Karpas-422 (cell line): ENCODE data around the gene ANKS1B. TPM values are rescaled to one million over a fixed set of nuclear protein-coding genes. Genes with fewer than 3 reads are reported as not detected.

Source experiments
- DNase-seq: peaks from one replicate; pipeline ENCODE4 v3.0.0-alpha.2; 2015
- H2AFZ ChIP-seq: fragments of 200-600 bp; sonication (generic); 2 replicates; pipeline ENCODE4 v1.6.1; 2014; ENCODE audit warnings: antibody characterized with exemption, low read length, mixed read lengths
- H3K27ac ChIP-seq: fragments of 200-600 bp; sonication (generic); 2 replicates; pipeline ENCODE4 v1.5.1; 2014; ENCODE audit warnings: mild to moderate bottlenecking, low read length, moderate library complexity
- H3K27me3 ChIP-seq: fragments of 200-600 bp; sonication (generic); 2 replicates; pipeline ENCODE4 v1.6.1; 2014; ENCODE audit warnings: low read length, mixed read lengths
- H3K36me3 ChIP-seq: fragments of 200-600 bp; sonication (generic); 2 replicates; pipeline ENCODE4 v1.6.1; 2014; ENCODE audit warnings: low read length, mixed read lengths; ENCODE audit not compliant: insufficient read depth
- H3K4me1 ChIP-seq: fragments of 200-600 bp; sonication (generic); 2 replicates; pipeline ENCODE4 v1.6.1; 2014; ENCODE audit warnings: mild to moderate bottlenecking, low read length, mixed read lengths
- H3K4me2 ChIP-seq: fragments of 200-600 bp; sonication (generic); 2 replicates; pipeline ENCODE4 v1.6.1; 2014; ENCODE audit warnings: low read length, low read depth, mild to moderate bottlenecking; ENCODE audit not compliant: poor library complexity, severe bottlenecking
- H3K4me3 ChIP-seq: fragments of 200-600 bp; sonication (generic); 2 replicates; pipeline ENCODE4 v1.5.1; 2014; ENCODE audit warnings: mild to moderate bottlenecking, antibody characterized with exemption, low read length, mixed read lengths
- H3K79me2 ChIP-seq: fragments of 200-600 bp; sonication (generic); 2 replicates; pipeline ENCODE4 v1.6.1; 2014; ENCODE audit warnings: mild to moderate bottlenecking, low read length, mixed read lengths
- H3K9ac ChIP-seq: fragments of 200-600 bp; sonication (generic); 2 replicates; pipeline ENCODE4 v1.6.0; 2014; ENCODE audit warnings: low read length
- H3K9me2 ChIP-seq: fragments of 200-600 bp; sonication (generic), shearing (Covaris generic); replicated peaks from 2 replicates; pipeline ENCODE4 v1.6.0; 2014; ENCODE audit warnings: mild to moderate bottlenecking, low read length, moderate library complexity; ENCODE audit not compliant: insufficient read depth
- H3K9me3 ChIP-seq: fragments of 300-700, 200-600 bp; sonication (generic); 2 replicates; pipeline ENCODE4 v1.6.1; 2014; ENCODE audit warnings: low read length, mixed read lengths
- H4K20me1 ChIP-seq: fragments of 200-600 bp; sonication (generic); 2 replicates; pipeline ENCODE4 v1.6.1; 2014; ENCODE audit warnings: mild to moderate bottlenecking, antibody characterized with exemption, low read length, low read depth; ENCODE audit not compliant: insufficient read depth
- total RNA-seq: library from RNA; depleted of rRNA; stranded (reverse); fragments of >200 nt; shearing (Covaris generic); gene quantifications from 2 replicates; pipeline ENCODE4 v1.2.3, GENCODE V29; 2014; ENCODE audit warnings: low replicate concordance

Gene ANKS1B
- total RNA-seq, 1 experiment from 2014 or later: 23.4 TPM

GRCh38 chr12:98945864-98946263 is 1038.9 kb downstream of the ANKS1B start:
- no peak overlapping the region for H3K4me3 ChIP-seq
- no peaks in the 10 kb centered on the region for H3K79me2 ChIP-seq
- no peaks in the 10 kb centered on the region for H4K20me1 ChIP-seq
- H3K9me3 ChIP-seq: no peaks in the 10 kb centered on the region
- no peak overlapping the region for H2AFZ ChIP-seq
- H3K9ac ChIP-seq: no peak overlapping the region
- no peaks in the 10 kb centered on the region for H3K4me1 ChIP-seq
- H3K4me2 ChIP-seq: no peak overlapping the region
- H3K36me3 ChIP-seq: no peaks in the 10 kb centered on the region
- no peak for DNase-seq
- no peaks in the 10 kb centered on the region for H3K9me2 ChIP-seq
- H3K27me3 ChIP-seq: no peaks in the 10 kb centered on the region; the same call in 1 of the 2 replicates
- no peak overlapping the region for H3K27ac ChIP-seq

DNA sequence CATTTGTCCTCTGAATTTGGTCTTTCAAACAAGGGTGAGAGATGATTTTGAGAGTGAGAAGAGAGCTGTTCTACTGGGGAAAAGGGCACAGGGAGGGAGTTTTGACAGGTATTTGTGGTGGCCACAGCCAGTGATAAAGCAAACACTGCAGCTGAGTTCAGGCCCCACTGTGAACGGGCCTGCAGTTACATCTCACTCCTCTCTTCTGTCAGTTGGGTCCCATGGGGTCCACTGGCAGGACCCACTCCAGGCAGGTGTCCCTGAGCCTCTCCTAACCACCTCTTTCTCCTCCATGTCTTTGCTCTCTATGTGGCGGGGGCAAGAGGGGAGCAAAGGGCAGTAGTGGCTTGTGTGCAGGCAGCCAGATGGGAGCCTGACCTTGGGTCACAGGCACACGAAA is 1044.8 kb downstream of the ANKS1B start:
- Histone ChIP-seq H3K27ac (no peak overlapping the region), H3K4me1 (no peaks in the 10 kb centered on the region), H3K9me2 (no peaks in the 10 kb centered on the region), H3K4me3 (no peak overlapping the region), H3K9ac (no peak overlapping the region), H3K36me3 (no peaks in the 10 kb centered on the region), H3K27me3 (no peaks in the 10 kb centered on the region), H3K79me2 (no peaks in the 10 kb centered on the region), H3K9me3 (peaks cover 4% of the 10 kb centered on the region; the same call in 1 of the 2 replicates), H3K4me2 (no peak overlapping the region), H4K20me1 (no peaks in the 10 kb centered on the region), H2AFZ (no peak overlapping the region)
- no peak for DNase-seq

GRCh38 chr12:98939350-98939749 is 1045.4 kb downstream of the ANKS1B start:
- H3K27ac ChIP-seq: no peak overlapping the region
- DNase-seq: peak; percentile 69
- no peaks in the 10 kb centered on the region for H4K20me1 ChIP-seq
- no peak overlapping the region for H2AFZ ChIP-seq
- H3K79me2 ChIP-seq: no peaks in the 10 kb centered on the region
- H3K36me3 ChIP-seq: no peaks in the 10 kb centered on the region
- no peaks in the 10 kb centered on the region for H3K4me1 ChIP-seq
- H3K4me3 ChIP-seq: no peak overlapping the region
- H3K4me2 ChIP-seq: no peak overlapping the region
- H3K9ac ChIP-seq: no peak overlapping the region
- H3K9me2 ChIP-seq: no peaks in the 10 kb centered on the region
- peaks cover 4% of the 10 kb centered on the region; the same call in 1 of the 2 replicates for H3K9me3 ChIP-seq
- no peaks in the 10 kb centered on the region for H3K27me3 ChIP-seq

DNA sequence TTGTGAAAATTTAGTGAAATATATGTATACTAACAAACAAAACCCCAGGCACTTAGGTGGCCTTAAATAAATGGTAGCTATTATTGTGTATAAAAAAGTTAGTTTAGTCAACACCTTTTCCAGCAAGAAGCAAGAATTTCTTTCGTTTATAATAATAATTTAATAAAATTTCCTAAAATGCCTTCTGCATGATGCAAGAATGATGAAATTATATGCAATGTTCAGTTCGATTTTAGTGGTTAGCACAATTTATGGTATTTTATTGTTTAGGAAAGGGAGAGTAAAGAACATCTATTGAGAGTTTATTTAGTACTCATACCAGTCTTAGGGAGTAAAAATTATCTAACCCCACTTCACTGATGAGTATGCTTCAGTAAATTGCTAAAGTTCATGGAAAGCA is 1048.9 kb downstream of the ANKS1B start:
- no peak for DNase-seq
- Histone ChIP-seq H3K9me2 (no peaks in the 10 kb centered on the region), H3K4me3 (no peak overlapping the region), H3K27me3 (no peaks in the 10 kb centered on the region), H3K36me3 (no peaks in the 10 kb centered on the region), H2AFZ (no peak overlapping the region), H3K4me2 (no peak overlapping the region), H3K9me3 (peaks cover 4% of the 10 kb centered on the region; the same call in 1 of the 2 replicates), H3K27ac (no peak overlapping the region), H3K4me1 (no peaks in the 10 kb centered on the region), H3K9ac (no peak overlapping the region), H3K79me2 (no peaks in the 10 kb centered on the region), H4K20me1 (no peaks in the 10 kb centered on the region)

- Histone ChIP-seq H3K27me3 (no peaks in the 10 kb centered on the region), H3K9me2 (no peaks in the 10 kb centered on the region), H4K20me1 (no peaks in the 10 kb centered on the region), H3K27ac (no peak overlapping the region), H2AFZ (no peak overlapping the region), H3K79me2 (no peaks in the 10 kb centered on the region), H3K4me3 (no peak overlapping the region), H3K9ac (no peak overlapping the region), H3K9me3 (no peaks in the 10 kb centered on the region), H3K36me3 (no peaks in the 10 kb centered on the region), H3K4me1 (no peaks in the 10 kb centered on the region; the same call in 1 of the 2 replicates), H3K4me2 (no peak overlapping the region)
- no peak for DNase-seq
These were observed 1061.9 kb downstream of the ANKS1B start for GRCh38 chr12:98922871-98923270.

DNA sequence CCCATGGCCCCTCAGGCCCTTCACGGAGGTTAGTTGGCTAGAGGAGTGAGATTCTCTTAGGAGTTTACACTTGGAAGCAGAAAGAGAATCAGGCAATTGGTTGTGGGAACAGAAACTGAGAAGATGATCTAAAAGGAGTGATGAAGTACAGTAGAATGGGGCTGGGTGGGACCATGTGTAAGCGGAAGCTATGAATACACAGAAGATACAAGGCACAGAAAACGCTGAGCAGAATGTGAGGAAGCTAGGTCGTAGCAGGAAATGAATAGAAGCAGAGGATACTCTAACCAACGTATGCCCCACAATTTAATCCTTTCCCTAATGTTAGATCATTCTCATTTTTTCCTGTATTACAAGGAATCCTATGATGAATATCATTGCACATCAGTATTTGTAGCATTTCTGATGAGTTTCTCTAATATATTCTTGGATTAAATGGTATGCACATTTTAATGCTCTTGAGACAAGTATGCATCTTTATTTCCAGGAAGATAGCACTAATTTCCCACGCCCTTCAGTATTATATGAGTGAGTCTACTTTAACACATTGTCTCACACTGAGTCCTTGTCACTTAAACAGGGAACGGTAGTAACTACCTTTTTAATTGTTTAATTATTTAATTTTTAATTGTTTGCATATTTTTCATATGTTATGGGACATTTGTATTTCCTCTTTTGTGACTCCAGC is 1066.4 kb downstream of the ANKS1B start:
- H3K27ac ChIP-seq: no peak overlapping the region
- no peak overlapping the region for H3K4me2 ChIP-seq
- H3K4me3 ChIP-seq: no peak overlapping the region
- H3K9me3 ChIP-seq: no peaks in the 10 kb centered on the region
- no peak overlapping the region for H2AFZ ChIP-seq
- no peaks in the 10 kb centered on the region for H3K79me2 ChIP-seq
- no peaks in the 10 kb centered on the region for H3K9me2 ChIP-seq
- no peaks in the 10 kb centered on the region for H4K20me1 ChIP-seq
- no peak overlapping the region for H3K9ac ChIP-seq
- H3K27me3 ChIP-seq: no peaks in the 10 kb centered on the region
- no peaks in the 10 kb centered on the region for H3K4me1 ChIP-seq
- no peak for DNase-seq
- no peaks in the 10 kb centered on the region for H3K36me3 ChIP-seq

DNA sequence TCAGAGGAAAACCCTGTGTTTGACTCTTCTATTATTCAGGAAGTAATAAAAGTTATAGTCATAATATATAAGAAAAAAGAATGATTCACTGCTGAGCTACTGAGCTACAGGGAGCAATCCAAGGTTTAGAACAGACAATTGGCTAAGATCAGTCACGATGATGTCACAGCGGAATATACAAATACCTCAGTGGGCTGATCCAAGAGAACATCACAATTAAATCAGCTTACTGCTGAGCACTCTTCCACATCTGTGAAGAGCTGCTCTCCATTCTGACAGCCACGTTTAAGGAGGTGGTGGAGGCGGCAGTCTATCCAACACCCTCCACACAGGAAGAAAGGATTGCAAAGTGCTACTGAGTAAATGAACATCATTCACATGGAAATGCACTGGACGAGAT is 1068.6 kb downstream of the ANKS1B start:
- Histone ChIP-seq H3K27me3 (no peaks in the 10 kb centered on the region), H3K79me2 (no peaks in the 10 kb centered on the region), H3K36me3 (no peaks in the 10 kb centered on the region), H3K9me2 (no peaks in the 10 kb centered on the region), H3K27ac (no peak overlapping the region), H3K4me2 (no peak overlapping the region), H2AFZ (no peak overlapping the region), H3K4me3 (no peak overlapping the region), H3K9me3 (no peaks in the 10 kb centered on the region), H4K20me1 (no peaks in the 10 kb centered on the region), H3K4me1 (no peaks in the 10 kb centered on the region), H3K9ac (no peak overlapping the region)
- DNase-seq: no peak

- Histone ChIP-seq H3K9ac (no peak overlapping the region), H3K27me3 (no peaks in the 10 kb centered on the region), H3K9me3 (no peaks in the 10 kb centered on the region), H3K27ac (no peak overlapping the region), H3K4me2 (no peak overlapping the region), H3K79me2 (no peaks in the 10 kb centered on the region), H2AFZ (no peak overlapping the region), H3K4me1 (peaks cover 3% of the 10 kb centered on the region; the same call in 1 of the 2 replicates), H4K20me1 (no peaks in the 10 kb centered on the region), H3K4me3 (no peak overlapping the region), H3K9me2 (no peaks in the 10 kb centered on the region), H3K36me3 (no peaks in the 10 kb centered on the region)
- DNase-seq: no peak
These were observed 1072.2 kb downstream of the ANKS1B start for GRCh38 chr12:98912401-98912974.
